Panc1 (cell line): ENCODE measurements around the gene CEP83. TPM values are rescaled to one million over a fixed set of nuclear protein-coding genes. Genes with fewer than 3 reads are reported as not detected.

Source experiments
- ATAC-seq: fragments of 200-7000 bp; cut with Tn5 transposase; 2 replicates; pipeline ENCODE4 v1.9.1; 2020; ENCODE audit warnings: mild to moderate bottlenecking, moderate library complexity
- BruUV-seq: library from RNA; stranded (reverse); fragments of 400-500 nt; replicated peaks from 2 replicates; lab custom pipeline; 2021; lab: Mats Ljungman, UMichigan
- CTCF ChIA-PET: fragments of 300-600 bp; sonication (Branson Sonifier 250); formaldehyde crosslinking; loops from one replicate; lab custom pipeline; 2022; ENCODE audit warnings: antibody characterized with exemption; lab: Charles Lee
- POLR2A ChIA-PET: fragments of 300-600 bp; sonication (Branson Sonifier 250); formaldehyde crosslinking; loops from one replicate; lab custom pipeline; 2022; ENCODE audit warnings: antibody characterized with exemption; lab: Charles Lee
- DNase-seq: peaks from one replicate; pipeline ENCODE4 v3.0.0-alpha.2; 2010; ENCODE audit warnings: low read depth, low spot score
- H3K27ac ChIP-seq: 2 replicates; pipeline ENCODE4 v1.5.1; 2011; ENCODE audit warnings: mild to moderate bottlenecking, low read length, inconsistent platforms
- H3K27me3 ChIP-seq: fragments of 200-500 bp; sonication (Bioruptor generic); 2 replicates; pipeline ENCODE4 v1.6.0; 2014; ENCODE audit warnings: low read length, inconsistent platforms; ENCODE audit not compliant: control insufficient read depth, insufficient read depth
- H3K36me3 ChIP-seq: fragments of 200-500 bp; sonication (Bioruptor generic); 2 replicates; pipeline ENCODE4 v1.5.1; 2014; ENCODE audit warnings: inconsistent platforms, mild to moderate bottlenecking, low read length, moderate library complexity; ENCODE audit not compliant: control insufficient read depth, insufficient read depth
- H3K4me1 ChIP-seq: 2 replicates; pipeline ENCODE4 v1.5.1; 2011; ENCODE audit warnings: inconsistent platforms, mild to moderate bottlenecking, low read length, moderate library complexity; ENCODE audit not compliant: control insufficient read depth, insufficient read depth
- H3K4me3 ChIP-seq, 2 experiments: 2 replicates each; pipeline ENCODE4 v1.5.1; 2011 to 2012; ENCODE audit warnings: low read depth in 2 of 2, low read length in 2 of 2, mild to moderate bottlenecking in 2 of 2, inconsistent platforms in 1 of 2, moderate library complexity in 1 of 2
- H3K9me3 ChIP-seq: fragments of 200-500 bp; sonication (Bioruptor generic); 2 replicates; pipeline ENCODE4 v1.5.1; 2014; ENCODE audit warnings: low read depth, mild to moderate bottlenecking, inconsistent platforms, low read length, moderate library complexity; ENCODE audit not compliant: control insufficient read depth, insufficient read depth
- CTCF ChIP-seq: fragments of 450-650 bp; IDR thresholded peaks from 2 replicates; pipeline ENCODE4 v1.5.1; 2017; ENCODE audit warnings: mild to moderate bottlenecking
- POLR2AphosphoS5 ChIP-seq: IDR thresholded peaks from 2 replicates; pipeline ENCODE4 v1.6.1; 2012; ENCODE audit warnings: mild to moderate bottlenecking, low read depth, low read length, moderate library complexity
- REST ChIP-seq, 2 experiments: IDR thresholded peaks; 2 replicates each; pipeline ENCODE4 v1.6.1; 2011 to 2012; ENCODE audit warnings: low read depth in 2 of 2, control low read depth in 1 of 2, low read length in 1 of 2, mild to moderate bottlenecking in 1 of 2, moderate library complexity in 1 of 2; ENCODE audit not compliant: insufficient read depth in 1 of 2
- SIN3A ChIP-seq: IDR thresholded peaks from 2 replicates; pipeline ENCODE4 v1.6.1; 2012; ENCODE audit warnings: low read depth, mild to moderate bottlenecking, low read length, moderate library complexity, borderline replicate concordance; ENCODE audit not compliant: insufficient read depth
- TCF7L2 ChIP-seq: IDR thresholded peaks from 2 replicates; pipeline ENCODE4 v1.6.1; 2011; ENCODE audit warnings: mild to moderate bottlenecking, low read depth, low read length, inconsistent platforms
- in situ Hi-C: cut with HindIII; loops from 2 replicates; pipeline ENCODE4 v1.10.0; 2016; ENCODE audit warnings: low sequenced_read_pairs, low pct_unique_long_range_greater_than_20kb
- intact Hi-C: fragments of 100-400 bp; cut with micrococcal nuclease; formaldehyde crosslinking; loops from one replicate; pipeline ENCODE4 v1.10.0; 2022; ENCODE audit not compliant: unreplicated experiment
- total RNA-seq: library from RNA; stranded (reverse); gene quantifications from one replicate; pipeline ENCODE4 v1.2.1, GENCODE V29; 2021; ENCODE audit not compliant: unreplicated experiment

Gene CEP83
- total RNA-seq, 1 experiment from 2014 or later, result 28.0 TPM

GRCh38 chr12:94405413-94406116 lies 54.1 kb downstream of the CEP83 start:
- POLR2A ChIA-PET, result no interaction called here
- H3K36me3 ChIP-seq, result no peaks in the 10 kb centered on the region; the same call in 1 of the 2 replicates
- TF ChIP-seq SIN3A, result no peak
- no peak for TF ChIP-seq CTCF
- TF ChIP-seq POLR2AphosphoS5, result no peak
- no peak for TF ChIP-seq TCF7L2
- TF ChIP-seq REST (IDR thresholded peaks at IDR 0.05; ENCODE audit: insufficient read depth in 1 of 2, low read depth in 2 of 2, low read length in 1 of 2), result no peak
- CTCF ChIA-PET, result no interaction called here
- ATAC-seq (no peak), DNase-seq (no peak)
- in situ Hi-C loops (no loop called here), intact Hi-C loops (no loop called here)
- H3K27me3 ChIP-seq, result no peaks in the 10 kb centered on the region
- H3K4me3 ChIP-seq, result no peak overlapping the region
- H3K9me3 ChIP-seq, result no peaks in the 10 kb centered on the region
- no peak overlapping the region for H3K27ac ChIP-seq
- no peaks in the 10 kb centered on the region for H3K4me1 ChIP-seq
- BruUV-seq, result no TSS peak

GRCh38 chr12:94404854-94405253 lies 54.8 kb downstream of the CEP83 start:
- ATAC-seq (no peak), DNase-seq (no peak)
- no TSS peak for BruUV-seq
- H3K36me3 ChIP-seq, result no peaks in the 10 kb centered on the region; the same call in 1 of the 2 replicates
- TF ChIP-seq SIN3A (no peak), REST (IDR thresholded peaks at IDR 0.05; ENCODE audit: insufficient read depth in 1 of 2, low read depth in 2 of 2, low read length in 1 of 2) (no peak), CTCF (no peak), POLR2AphosphoS5 (no peak), TCF7L2 (no peak)
- ChIA-PET POLR2A (no interaction called here), CTCF (no interaction called here)
- intact Hi-C loops, result no loop called here
- no peaks in the 10 kb centered on the region for H3K27me3 ChIP-seq
- H3K4me3 ChIP-seq, result no peak overlapping the region
- H3K4me1 ChIP-seq, result no peaks in the 10 kb centered on the region
- no peak overlapping the region for H3K27ac ChIP-seq
- H3K9me3 ChIP-seq, result no peaks in the 10 kb centered on the region
- in situ Hi-C loops, result no loop called here
